Esophagus squamous epithelium (tissue), 5 donors: ENCODE results near the gene MBD3L2. TPM values are rescaled to one million over a fixed set of nuclear protein-coding genes. Genes with fewer than 3 reads are reported as not detected.

Experiments
- DNase-seq: peaks from one replicate; lab custom pipeline; 2025; lab: John Stamatoyannopoulos, UW
- H3K27ac ChIP-seq, 4 donors: fragments of 200-600 bp; sonication (generic); one replicate each; pipeline ENCODE4 v1.5.1; 2016 to 2019; ENCODE audit warnings: mild to moderate bottlenecking in 1 of 4
- H3K27me3 ChIP-seq, 4 donors: fragments of 200-600 bp; sonication (generic); 1 replicate in 3 of 4; 2 replicates in 1 of 4; pipeline versions ENCODE4 v1.5.1 to v1.6.0; 2017 to 2021; ENCODE audit warnings: antibody characterized with exemption in 1 of 4
- H3K36me3 ChIP-seq, 3 donors: fragments of 200-600 bp; sonication (generic); one replicate each; pipeline ENCODE4 v1.5.1; 2016 to 2019
- H3K4me1 ChIP-seq, 3 donors: fragments of 200-600 bp; sonication (generic); one replicate each; pipeline ENCODE4 v1.5.1; 2017 to 2019
- H3K4me3 ChIP-seq, 4 donors: fragments of 200-600 bp; sonication (generic); 1 replicate in 3 of 4; 2 replicates in 1 of 4; pipeline ENCODE4 v1.5.1; 2016 to 2019; ENCODE audit warnings: mild to moderate bottlenecking in 2 of 4, moderate library complexity in 1 of 4
- H3K9me3 ChIP-seq, 3 donors: fragments of 200-600 bp; sonication (generic); one replicate each; pipeline ENCODE4 v1.5.1; 2016 to 2019
- CTCF ChIP-seq, 6 experiments: fragments of 450-650 bp in 4 of 6; fragments of 200-600 bp in 2 of 6; sonication (generic) in 2 of 6; IDR thresholded peaks; one replicate each; pipeline ENCODE4 v1.5.1; 2016 to 2019; ENCODE audit warnings: antibody characterized with exemption in 6 of 6, mild to moderate bottlenecking in 4 of 6, moderate library complexity in 4 of 6
- POLR2A ChIP-seq, 4 donors: fragments of 450-650 bp; IDR thresholded peaks; one replicate each; pipeline ENCODE4 v1.6.1; 2017; ENCODE audit warnings: antibody characterized with exemption in 4 of 4, mild to moderate bottlenecking in 4 of 4, moderate library complexity in 3 of 4
- WGBS, 2 donors: methylation state at CpG; one replicate each; pipeline ENCODE4 v1.1.5; 2018; 5-methylcytosine and 5-hydroxymethylcytosine counted together
- intact Hi-C: fragments of 100-400 bp; cut with DNase I; formaldehyde crosslinking; loops from one replicate; pipeline ENCODE4 v1.15.0; 2022
- total RNA-seq, 4 donors: library from RNA; depleted of rRNA; stranded (reverse); fragments of >200 nt; gene quantifications; one replicate each; pipeline ENCODE4 v1.1.0, GENCODE V29; 2016
- donor health status: DM: yes; HTN: yes; CAD: no.

MBD3L2 gene
- total RNA-seq, 4 donors from 2014 or later = not detected

- Histone ChIP-seq H3K4me1 (peaks cover 0 to 21% (median 7%) of the 10 kb centered on the region in 3 donors), H3K36me3 (no peaks in the 10 kb centered on the region), H3K4me3 (peak overlapping the region; percentile 63 to 71 (median 68)), H3K27ac (peak overlapping the region; percentile 94 to 96 (median 94)), H3K9me3 (peaks cover 0 to 26% (median 0%) of the 10 kb centered on the region in 3 donors), H3K27me3 (peaks cover 0 to 14% (median 0%) of the 10 kb centered on the region in 4 donors)
- no peak for TF ChIP-seq CTCF (IDR thresholded peaks at IDR 0.05)
- peak in 1 of 4 donors; percentile 35 for TF ChIP-seq POLR2A (IDR thresholded peaks at IDR 0.05)
- WGBS, 2 donors = 0 to 1% methylated on average over 63 to 74 of the region's 78 CpGs
- peak; percentile 31 for DNase-seq
- intact Hi-C loops = no loop called here
Observed at GRCh38 chr19:7098701-7099596, 49.8 kb downstream of the MBD3L2 start.

GRCh38 chr19:7099597-7099921 is 50.4 kb downstream of the MBD3L2 start:
- TF ChIP-seq CTCF (IDR thresholded peaks at IDR 0.05) (no peak), POLR2A (IDR thresholded peaks at IDR 0.05) (no peak)
- intact Hi-C loops = no loop called here
- peaks cover 0 to 20% (median 0%) of the 10 kb centered on the region in 3 donors for H3K9me3 ChIP-seq
- DNase-seq = no peak
- peak overlapping the region; percentile 94 to 96 (median 94) for H3K27ac ChIP-seq
- H3K36me3 ChIP-seq = no peaks in the 10 kb centered on the region
- 14 to 19% methylated on average over 8 to 9 of the region's 9 CpGs for WGBS, 2 donors
- peaks cover 0 to 21% (median 7%) of the 10 kb centered on the region in 3 donors for H3K4me1 ChIP-seq
- H3K27me3 ChIP-seq = peaks cover 0 to 20% (median 0%) of the 10 kb centered on the region in 4 donors
- H3K4me3 ChIP-seq = peak overlapping the region; percentile 63 to 71 (median 68)

Other genes starting within 250 kb of the MBD3L2 start
- under 1 TPM in 1 of 4 donors, not detected in 3; 0.38 TPM for gene ADGRE1, start 161.7 kb upstream of the MBD3L2 start, total RNA-seq
- gene MBD3L2B, start 27.9 kb upstream of the MBD3L2 start, total RNA-seq = not detected
- not detected for gene MBD3L5, start 18.7 kb upstream of the MBD3L2 start, total RNA-seq
- gene MBD3L4, start 9.1 kb upstream of the MBD3L2 start, total RNA-seq = not detected
- not detected for gene MBD3L3, start 9.4 kb downstream of the MBD3L2 start, total RNA-seq
- gene ZNF557, start 20.4 kb downstream of the MBD3L2 start, total RNA-seq = 10 to 100 TPM in 1 of 4 donors, 1 to 10 TPM in 3; 3.7 to 10.1 (median 6.8) TPM
- gene INSR, start 245.1 kb downstream of the MBD3L2 start, total RNA-seq = 10 to 100 TPM in 3 of 4 donors, 1 to 10 TPM in 1; 4.9 to 33.4 (median 10.8) TPM